ENCODE results near the gene ALPP.
"Not testable (repeated sequence)": the region's sequence is repeated elsewhere in the genome, so short reads cannot be mapped to it uniquely, and the experiment has no call there.

Gene ALPP

DNA sequence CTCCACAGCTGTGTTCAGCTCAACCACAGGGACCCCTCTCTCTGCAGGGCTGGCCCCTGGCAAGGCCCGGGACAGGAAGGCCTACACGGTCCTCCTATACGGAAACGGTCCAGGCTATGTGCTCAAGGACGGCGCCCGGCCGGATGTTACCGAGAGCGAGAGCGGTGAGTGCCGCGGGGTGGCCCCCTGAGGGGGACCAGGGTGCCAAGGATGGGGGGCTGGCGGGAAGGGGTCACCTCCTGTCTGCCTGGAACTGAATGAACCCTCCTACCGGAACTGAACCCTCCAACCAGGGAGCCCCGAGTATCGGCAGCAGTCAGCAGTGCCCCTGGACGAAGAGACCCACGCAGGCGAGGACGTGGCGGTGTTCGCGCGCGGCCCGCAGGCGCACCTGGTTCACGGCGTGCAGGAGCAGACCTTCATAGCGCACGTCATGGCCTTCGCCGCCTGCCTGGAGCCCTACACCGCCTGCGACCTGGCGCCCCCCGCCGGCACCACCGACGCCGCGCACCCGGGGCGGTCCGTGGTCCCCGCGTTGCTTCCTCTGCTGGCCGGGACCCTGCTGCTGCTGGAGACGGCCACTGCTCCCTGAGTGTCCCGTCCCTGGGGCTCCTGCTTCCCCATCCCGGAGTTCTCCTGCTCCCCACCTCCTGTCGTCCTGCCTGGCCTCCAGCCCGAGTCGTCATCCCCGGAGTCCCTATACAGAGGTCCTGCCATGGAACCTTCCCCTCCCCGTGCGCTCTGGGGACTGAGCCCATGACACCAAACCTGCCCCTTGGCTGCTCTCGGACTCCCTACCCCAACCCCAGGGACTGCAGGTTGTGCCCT is 2.9 kb downstream of the ALPP start:
- DNase-seq (ENCODE audit: low read depth), result not testable (repeated sequence)

DNA sequence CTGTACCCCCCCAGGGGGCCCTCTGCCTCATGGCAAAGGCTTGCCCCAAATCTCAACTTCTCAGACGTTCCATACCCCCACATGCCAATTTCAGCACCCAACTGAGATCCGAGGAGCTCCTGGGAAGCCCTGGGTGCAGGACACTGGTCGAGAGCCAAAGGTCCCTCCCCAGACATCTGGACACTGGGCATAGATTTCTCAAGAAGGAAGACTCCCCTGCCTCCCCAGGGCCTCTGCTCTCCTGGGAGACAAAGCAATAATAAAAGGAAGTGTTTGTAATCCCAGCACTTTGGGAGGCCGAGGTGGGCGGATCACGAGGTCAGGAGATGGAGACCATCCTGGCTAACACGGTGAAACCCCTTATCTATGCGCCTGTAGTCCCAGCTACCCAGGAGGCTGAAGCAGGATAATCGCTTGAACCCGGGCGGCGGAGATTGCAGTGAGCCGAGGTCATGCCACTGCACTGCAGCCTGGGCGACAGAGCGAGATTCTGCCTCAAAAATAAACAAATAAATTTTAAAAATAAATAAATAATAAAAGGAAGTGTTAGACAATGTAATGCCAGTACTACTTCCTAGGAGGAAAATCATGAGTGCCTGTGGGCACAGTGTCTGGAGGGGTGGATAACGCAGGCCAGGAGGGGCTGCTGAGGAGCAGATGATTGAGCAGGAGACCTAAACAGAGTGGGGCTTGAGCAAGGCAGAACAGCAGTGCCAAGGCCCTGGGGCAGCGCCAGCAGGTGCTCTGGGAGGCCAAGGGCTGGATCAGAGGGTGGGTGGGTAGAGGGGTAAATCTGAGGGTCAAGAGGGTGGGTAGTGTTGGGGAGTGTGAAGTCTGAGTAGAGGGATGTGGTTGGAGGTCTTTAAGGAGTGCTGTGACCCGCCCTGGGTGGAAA is 4.0 kb downstream of the ALPP start:
- no peak for DNase-seq (ENCODE audit: low read depth)

DNA sequence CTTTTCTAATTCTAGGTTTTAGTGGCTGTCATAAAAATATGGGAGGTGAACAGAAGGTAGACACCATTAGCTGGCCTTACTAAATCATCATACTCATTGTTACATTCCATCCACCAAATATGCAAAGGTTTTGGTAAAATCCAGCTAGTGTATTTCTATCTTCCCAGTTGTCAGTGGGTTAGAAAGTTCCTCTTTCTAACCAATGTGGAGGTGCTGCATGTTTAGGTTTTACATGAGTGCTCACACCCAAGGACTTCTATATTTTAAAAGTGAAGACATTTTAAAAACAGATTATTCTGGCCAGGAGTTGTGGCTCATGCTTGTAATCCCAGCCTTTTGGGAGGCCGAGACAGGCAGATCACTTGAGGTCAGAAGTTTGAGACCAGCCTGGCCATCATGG is 5.9 kb downstream of the ALPP start:
- no peak for DNase-seq (ENCODE audit: low read depth)

DNA sequence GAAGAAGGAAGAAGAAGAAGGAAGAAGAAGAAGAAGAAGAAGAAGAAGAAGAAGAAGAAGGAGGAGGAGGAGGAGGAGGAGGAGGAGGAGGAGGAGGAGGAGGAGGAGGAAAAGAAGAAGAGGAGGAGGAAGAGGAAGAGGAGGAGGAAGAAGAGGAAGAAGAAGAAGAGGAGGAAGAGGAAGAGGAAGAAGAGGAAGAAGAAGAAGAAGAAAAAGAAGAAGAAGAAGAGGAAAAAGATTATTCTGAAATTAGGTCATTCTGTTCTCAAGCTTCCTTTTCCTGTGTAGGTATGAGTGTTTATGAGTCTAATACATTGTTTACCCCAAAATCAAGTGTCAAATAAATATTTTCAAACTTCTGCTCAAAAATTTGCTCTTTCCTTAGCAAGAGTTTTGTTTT is 6.5 kb downstream of the ALPP start:
- not testable (repeated sequence) for DNase-seq (ENCODE audit: low read depth)

DNA sequence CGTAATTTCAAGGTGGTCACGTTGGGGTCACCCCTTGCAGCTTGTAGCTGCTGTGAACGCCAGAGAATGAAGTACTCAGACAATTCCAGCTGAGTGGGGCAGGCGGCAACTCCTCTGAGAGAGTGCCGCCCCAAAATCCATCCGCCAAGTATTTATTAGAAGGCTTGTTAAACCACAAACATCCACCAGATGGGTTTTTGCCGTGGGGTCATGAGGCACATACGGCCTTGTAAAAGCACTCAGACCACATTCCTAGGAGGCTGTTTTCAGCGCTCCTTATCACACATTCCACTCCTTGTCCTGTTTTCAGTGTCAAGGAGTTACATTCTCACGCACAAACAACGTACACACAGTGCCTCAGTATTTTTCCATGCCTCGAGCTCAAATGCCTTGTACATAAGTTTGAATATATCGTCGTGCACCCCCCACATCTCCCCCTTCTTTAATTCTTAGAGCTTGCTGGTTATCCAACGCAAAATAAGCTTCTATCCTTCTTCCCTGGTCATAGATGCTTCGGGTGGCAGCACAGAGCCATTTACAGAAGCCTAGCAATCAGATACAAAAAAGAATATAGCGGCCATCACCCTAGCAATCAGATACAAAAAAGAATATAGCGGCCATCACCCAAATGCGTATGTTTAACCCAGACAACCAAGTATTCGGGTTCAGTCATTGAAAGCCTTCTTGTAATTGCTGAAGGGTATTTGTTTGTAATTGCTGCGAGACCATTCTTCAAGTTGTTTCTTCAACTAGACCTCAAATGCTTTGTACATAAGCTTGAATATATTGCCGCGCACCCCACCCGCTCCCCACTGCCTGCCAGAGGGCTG is 7.3 kb downstream of the ALPP start:
- no peak for DNase-seq (ENCODE audit: low read depth)

DNA sequence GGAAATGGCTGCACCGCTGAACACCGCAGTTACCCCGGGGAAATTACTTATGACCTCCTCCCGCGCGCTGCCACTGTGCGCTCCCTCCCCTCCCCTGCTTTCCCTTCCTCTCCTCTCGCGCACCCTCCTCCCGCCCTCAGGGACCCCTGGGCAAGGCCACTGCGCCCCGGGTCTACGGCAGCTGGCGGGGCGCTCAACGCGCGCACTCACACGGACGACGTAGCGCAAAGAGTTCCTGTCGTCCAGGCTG is 7.9 kb downstream of the ALPP start:
- DNase-seq (ENCODE audit: low read depth), result no peak

DNA sequence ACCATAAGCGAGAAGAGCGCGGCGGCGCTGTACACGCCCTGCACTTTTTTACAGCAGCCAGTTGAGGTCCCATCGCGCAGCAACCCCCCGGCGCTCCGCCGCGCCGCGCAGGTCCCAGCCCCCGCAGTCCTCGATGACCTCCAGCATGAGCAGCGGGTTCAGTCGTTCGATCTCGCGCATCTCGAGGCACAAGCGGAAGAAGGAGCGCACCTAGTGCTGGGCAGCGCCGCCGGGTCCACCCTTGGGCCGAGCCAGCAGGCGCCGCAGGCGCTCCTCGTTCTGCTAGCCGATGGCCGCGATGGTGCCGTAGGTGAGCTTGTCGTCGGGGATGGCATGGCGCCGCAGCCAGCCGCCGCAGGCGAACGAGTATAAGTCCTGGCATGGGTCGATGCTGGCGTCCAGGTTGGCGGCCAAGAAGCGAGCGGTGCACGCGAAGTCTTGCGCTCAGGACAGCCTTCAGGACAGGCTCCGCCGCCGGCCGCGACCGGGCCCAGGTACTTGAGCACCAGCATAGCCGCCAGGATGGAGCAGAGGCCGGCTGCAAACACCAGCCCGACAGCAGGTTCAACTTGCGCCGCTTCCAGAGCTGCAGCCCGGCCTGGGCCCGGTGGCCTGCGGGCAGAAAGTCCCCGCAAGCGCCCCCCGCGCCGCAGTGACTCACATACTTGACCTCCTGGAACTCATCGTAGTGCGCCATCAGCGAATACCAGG is 8.3 kb downstream of the ALPP start:
- DNase-seq (ENCODE audit: low read depth), result no peak

DNA sequence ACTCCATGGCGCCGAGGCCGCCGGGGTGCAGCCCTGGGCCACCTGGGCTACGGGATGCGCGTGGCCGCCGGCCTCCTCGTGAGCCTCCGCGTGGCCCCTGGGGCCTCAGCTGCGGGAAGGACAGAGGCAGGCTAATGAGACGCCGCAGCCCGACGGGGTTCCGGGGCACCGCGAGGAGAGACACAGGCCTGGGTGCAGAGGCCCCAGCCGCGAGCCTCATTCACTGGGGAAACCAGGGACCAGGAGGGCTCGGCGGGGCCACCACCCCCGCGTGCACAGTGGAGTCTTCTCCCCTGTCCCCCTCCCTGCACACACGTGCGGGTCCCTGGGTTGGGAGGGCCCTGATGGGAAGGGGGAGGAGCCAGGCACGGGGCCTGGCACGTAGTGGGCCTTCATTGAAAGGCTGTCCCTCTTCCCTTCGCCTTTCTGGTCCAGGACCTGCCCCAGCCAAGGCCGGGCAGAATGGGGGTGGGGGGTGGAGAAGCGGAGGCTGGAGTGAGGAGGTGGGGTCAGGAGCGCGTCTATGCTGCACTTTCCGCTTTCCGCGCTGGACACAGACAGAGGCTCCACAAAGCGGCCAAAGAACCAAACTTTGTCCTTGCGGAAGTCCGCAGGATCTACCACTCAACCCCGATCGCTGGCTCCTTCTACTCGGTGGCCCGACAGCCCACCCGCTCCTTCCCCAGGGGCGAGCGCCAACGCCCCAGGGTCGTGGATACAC is 9.1 kb downstream of the ALPP start:
- DNase-seq (ENCODE audit: low read depth), result no peak

DNA sequence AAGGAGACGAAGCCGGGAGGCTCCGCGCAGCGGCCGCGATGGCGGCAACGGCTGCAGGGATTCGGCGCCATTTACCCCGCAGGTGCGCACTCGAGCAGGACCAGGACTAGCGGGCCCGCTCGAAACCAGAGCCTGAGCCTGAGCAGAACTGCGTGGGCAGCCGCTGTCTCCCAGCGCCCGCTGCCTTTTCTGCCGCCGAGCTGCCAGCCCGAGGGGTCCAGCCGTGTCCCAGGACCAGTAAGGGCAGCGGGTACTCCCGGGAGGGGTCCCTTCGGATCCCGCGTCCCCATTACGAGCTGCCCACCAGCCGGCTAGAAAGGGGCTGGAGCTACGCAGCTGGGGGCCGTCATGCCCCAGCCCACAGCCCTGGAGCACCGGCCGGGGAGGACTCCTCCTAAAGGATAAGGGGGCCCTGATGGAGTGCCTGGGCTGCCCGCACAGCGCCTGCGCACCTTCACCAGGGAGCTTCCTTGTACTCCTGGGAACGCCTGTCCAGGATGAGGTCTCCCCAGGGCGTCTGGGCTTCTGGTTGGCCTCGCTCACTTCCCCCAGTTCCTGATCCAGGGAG is 9.9 kb downstream of the ALPP start:
- DNase-seq (ENCODE audit: low read depth), result no peak

DNA sequence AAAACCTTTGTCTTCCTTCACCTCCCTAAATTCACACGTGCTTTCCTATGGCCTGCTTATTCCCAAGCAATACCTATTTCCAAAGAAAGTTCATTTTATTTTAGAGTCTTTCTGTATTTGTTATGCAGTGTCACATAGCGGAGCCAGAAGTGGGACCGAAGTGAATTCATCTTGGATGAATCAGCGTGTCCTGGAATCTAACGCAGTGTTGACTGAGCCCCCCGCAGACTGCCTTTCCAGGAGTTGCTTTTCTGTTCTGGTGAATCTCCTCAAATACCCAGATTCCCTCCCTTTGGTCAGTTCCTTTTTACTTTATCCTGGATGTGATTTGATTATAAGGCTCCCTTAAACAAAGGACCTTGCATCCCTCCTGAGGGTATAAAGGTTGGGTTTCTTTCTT is 10.8 kb downstream of the ALPP start:
- no peak for DNase-seq (ENCODE audit: low read depth)

DNA sequence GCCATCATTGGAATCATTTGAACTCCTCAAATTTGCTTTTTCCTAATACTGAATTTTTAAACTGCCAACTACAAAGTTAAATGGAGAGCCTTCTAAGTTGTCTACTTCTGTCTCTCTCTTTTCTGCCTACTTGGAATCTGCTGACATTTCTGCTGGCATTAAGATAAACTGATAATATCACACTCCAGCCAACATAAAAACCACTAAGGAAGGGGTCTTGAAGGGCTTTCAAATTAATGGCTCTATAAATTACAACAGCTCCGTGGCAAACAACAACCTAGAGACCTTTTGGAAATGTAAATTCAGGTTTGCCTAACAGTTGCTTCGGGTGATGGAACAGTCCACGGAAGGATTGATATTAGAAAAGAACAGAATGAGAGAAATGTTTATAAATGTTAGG is 12.1 kb downstream of the ALPP start:
- DNase-seq (ENCODE audit: low read depth), result no peak

DNA sequence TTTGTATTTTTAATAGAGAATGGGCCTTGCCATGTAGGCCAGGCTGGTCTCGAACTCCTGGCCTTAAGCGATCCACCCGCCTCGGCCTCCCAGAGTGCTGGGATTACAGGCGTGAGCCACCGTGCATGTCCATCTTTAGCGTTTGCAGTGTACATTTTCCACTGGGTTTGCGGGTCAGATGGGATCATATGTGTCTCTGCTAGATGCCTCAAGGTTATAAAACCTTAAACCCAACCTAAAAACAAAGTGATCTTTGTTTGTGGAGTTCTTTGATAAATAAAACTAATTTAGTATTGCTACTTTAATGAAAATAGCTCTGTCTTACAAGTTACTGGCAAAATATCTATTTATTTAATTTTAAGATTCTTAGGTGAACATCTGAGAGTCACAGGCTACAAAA is 15.0 kb downstream of the ALPP start:
- DNase-seq (ENCODE audit: low read depth), result no peak

DNA sequence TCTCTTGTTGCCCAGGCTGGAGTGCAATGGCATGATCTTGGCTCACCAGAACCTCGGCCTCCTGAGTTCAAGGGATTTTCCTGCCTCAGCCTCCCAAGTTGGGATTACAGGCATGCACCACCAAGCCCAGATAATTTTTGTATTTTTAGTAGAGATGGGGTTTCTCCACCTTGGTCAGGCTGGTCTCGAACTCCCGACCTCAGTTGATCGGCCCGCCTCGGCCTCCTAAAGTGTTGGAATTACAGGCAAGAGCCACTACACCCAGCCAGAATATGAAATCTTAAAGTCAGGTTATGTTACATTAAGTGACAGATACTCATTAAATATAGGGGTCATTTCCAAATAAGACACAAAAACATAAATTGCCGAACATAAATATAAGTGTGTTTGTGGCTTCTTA is 15.9 kb downstream of the ALPP start:
- not testable (repeated sequence) for DNase-seq (ENCODE audit: low read depth)

DNA sequence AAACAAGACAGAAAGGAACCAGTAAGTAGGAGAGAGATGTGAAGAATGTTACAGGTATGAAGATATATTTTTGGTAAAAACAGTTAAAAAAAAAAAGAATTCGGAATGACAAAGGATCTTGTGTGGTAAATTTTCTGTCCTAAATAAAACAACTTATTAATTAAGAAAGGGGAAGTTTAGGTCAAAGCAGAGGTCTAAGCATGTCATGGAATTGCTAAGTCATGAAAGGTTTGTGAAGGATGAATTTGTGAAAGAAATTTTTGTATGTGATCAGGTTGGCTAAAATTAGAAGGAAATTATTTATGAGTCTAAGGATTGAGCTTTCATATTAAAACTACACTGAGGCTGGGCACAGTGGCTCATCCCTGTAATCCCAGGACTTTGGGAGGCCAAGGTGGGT is 17.0 kb downstream of the ALPP start:
- DNase-seq (ENCODE audit: low read depth), result no peak

DNA sequence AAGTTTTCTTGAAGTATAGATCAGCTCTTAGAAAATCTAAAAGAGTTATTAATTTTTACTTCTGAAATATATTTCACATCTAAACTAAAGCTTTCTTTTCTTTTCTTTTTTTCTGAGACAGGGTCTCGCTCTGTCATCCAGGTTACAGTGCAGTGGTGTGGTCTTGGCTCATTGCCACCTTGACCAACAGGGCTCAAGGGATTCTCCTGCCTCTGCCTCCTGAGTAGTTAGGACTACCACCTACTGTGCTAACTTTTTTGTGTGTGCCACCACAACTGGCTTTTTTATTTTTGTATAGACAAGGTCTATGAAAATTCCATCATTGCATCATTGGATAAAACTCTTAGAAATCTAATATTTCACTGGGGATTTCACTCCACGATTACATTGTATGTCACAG is 18.1 kb downstream of the ALPP start:
- DNase-seq (ENCODE audit: low read depth), result no peak

DNA sequence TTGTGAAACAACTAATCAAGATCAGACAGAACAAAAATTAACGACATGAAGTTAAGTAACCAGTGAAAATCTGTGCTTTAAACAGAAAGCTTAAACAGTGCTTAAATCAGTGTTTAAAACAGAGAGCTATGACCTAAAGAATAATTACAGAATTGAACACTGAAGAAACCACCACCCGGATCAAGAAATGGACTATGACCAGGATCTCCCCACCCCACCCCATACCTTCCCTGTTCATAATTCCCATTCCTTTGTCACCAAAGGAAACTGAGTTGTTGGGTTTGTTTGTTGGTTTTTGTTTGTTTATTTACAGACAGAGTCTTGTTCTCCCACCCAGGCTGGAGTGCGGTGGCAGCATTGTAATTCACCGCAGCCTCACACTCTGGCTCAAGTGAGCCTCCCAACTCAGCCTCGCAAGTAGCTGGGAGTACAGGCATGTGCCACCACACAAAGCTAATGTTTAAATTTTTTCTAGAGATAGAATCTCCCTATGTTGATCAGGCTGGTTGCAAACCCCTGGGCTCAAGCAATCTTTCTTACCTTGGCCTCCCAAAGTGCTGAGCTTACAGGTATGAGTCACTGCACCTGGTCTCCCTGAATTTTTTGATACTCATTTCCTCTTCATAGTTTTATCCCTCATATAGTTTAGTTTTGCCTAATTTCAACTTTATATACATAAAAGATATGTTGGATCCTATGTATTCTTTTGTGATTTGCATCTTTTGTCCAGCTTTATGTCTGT is 19.9 kb downstream of the ALPP start:
- no peak for DNase-seq (ENCODE audit: low read depth)

DNA sequence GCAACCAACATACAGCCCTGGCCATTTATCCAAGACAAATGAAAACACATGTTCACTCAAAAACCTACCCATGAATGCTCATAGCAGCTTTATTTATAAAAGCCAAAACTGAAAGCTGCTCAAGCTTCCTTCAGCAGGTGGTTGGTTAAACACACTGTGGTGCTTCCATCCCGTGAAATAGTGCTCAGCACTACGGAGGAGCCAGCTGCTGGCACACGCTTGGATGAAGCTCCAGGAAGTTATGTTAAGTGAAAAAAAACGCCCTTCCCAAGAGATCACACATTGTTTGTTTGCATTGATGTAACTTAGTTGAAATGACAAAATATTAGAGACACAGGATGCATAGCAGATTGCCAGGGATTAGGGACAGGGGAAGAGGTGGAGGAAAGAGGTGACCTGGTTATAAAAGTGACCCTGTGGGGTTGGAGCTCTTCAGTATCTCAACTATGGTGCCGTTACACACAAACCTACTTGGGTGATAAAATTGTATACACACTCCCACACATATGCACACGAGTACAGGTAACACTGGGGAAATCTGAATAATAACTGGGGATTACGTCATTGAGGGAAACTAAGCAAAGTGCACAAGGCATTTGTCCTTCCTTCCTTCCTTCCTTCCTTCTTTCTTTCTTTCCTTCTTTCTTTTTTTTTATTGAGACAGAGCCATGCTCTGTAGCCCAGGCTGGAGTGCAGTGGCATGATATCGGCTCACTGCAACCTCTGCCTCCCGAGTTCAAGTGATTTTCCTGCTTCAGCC is 21.9 kb downstream of the ALPP start:
- DNase-seq (ENCODE audit: low read depth), result no peak

DNA sequence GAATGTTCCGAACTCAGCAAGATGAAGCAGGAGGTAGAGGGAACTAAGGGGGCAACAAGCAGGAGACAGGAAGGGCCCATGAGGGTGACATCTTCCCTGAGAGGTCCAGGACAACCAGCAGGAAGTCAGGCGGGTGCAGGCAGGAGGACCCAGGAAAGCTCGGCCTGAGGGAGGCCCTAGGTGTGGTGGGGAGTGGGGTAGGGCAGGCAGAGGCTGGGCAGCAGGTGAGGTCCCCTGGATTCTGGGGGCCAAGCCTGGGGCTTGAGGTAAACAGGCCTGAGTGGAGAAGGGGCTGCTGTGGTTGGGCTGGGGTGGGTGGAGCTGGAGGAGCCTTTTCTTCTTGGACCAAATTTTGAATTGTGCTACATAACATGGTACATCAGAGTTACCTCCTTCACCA is 24.0 kb downstream of the ALPP start:
- no peak for DNase-seq (ENCODE audit: low read depth)

DNA sequence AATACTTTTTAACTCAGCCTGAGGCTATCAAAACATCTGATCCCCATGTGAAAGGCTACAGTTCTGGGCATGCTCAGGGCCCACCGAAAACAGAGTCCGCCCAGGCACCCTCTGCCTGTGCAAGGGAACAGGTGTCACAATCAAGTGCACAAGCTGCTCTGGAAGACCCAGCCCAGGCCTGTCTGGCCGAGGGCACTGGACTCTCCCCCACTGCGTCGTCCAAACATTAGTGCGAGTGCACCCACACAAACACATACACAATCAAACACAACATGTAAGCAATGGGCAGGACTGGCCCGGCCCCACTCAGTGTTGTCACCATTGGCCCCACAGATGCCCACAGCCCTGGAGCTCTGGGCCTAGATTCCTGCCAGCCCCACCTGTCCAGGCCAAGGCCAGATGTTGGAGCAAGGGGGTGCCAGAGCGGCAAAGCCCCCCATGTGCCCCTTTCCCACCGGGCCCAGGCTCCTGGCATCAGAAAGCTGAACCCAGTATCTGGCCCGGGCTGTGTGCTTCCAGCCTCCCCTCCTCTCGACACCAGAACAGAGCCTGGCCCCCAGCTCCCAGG is 27.5 kb downstream of the ALPP start:
- DNase-seq (ENCODE audit: low read depth), result no peak

All from T follicular helper cell (primary cell).